Activated T-cell treated with anti-CD3 and anti-CD28 coated beads, Interleukin-2, amount 50 U/mL, for 4 hours (primary cell): ENCODE data around the gene GRIA3. TPM values are rescaled to one million over a fixed set of nuclear protein-coding genes. Genes with fewer than 3 reads are reported as not detected.

ENCODE experiments used
- ATAC-seq, 2 donors: fragments of 200-7000 bp; cut with Tn5 transposase; one replicate each; pipeline ENCODE4 v1.10.0; 2021
- DNase-seq: peaks from one replicate; pipeline ENCODE4 v3.0.0-alpha.2; 2020
- H3K27me3 Mint-ChIP-seq: one replicate; pipeline ENCODE4 v1.8.0; 2021; ENCODE audit warnings: low read depth, mixed read lengths
- H3K36me3 Mint-ChIP-seq: one replicate; pipeline ENCODE4 v1.8.0; 2022; ENCODE audit warnings: mixed read lengths; ENCODE audit not compliant: insufficient read depth
- H3K4me1 Mint-ChIP-seq: one replicate; pipeline ENCODE4 v1.8.0; 2021; ENCODE audit warnings: low read depth, mixed read lengths
- H3K4me3 Mint-ChIP-seq: one replicate; pipeline ENCODE4 v1.8.0; 2021; ENCODE audit warnings: mild to moderate bottlenecking, moderate library complexity, mixed read lengths
- H3K9me3 Mint-ChIP-seq: one replicate; pipeline ENCODE4 v1.8.0; 2021; ENCODE audit warnings: mixed read lengths
- total RNA-seq, 3 donors: library from RNA; stranded (reverse); gene quantifications; one replicate each; pipeline ENCODE4 v1.2.1, GENCODE V29; 2021

The GRIA3 gene
- total RNA-seq, 3 donors from 2014 or later = not detected

GRCh38 chrX:123217077-123217476 is 33.0 kb downstream of the GRIA3 start:
- DNase-seq = no peak
- no peak for ATAC-seq
- H3K4me3 Mint-ChIP-seq = no peak overlapping the region
- no peaks in the 10 kb centered on the region for H3K9me3 Mint-ChIP-seq
- no peaks in the 10 kb centered on the region for H3K27me3 Mint-ChIP-seq
- no peaks in the 10 kb centered on the region for H3K4me1 Mint-ChIP-seq
- H3K36me3 Mint-ChIP-seq = no peaks in the 10 kb centered on the region

DNA sequence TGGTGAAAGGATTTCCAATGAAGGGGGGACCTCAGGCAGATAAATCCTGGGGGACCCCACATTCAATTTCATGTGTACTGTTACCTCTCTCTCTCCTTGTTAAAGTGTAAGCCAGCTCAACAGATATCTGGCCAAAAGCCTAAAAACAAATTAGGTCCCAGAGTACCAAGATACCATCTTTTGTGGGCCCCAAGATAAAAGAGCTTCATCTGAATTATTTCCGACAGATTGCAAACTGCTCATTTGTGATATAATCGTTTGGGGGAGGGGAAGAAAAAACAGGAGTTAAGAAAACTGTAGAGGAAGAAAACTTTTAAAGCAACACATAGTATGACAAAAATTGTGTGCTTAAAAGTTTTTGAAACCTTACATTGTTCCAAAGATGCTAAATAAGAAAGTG is 33.6 kb downstream of the GRIA3 start:
- DNase-seq = no peak
- Mint-ChIP-seq H3K4me3 (no peak overlapping the region), H3K9me3 (no peaks in the 10 kb centered on the region), H3K4me1 (no peaks in the 10 kb centered on the region), H3K36me3 (no peaks in the 10 kb centered on the region), H3K27me3 (no peaks in the 10 kb centered on the region)
- no peak for ATAC-seq

GRCh38 chrX:123219916-123220315 is 35.8 kb downstream of the GRIA3 start:
- H3K4me1 Mint-ChIP-seq = no peaks in the 10 kb centered on the region
- no peak for ATAC-seq
- no peaks in the 10 kb centered on the region for H3K9me3 Mint-ChIP-seq
- H3K27me3 Mint-ChIP-seq = no peaks in the 10 kb centered on the region
- no peaks in the 10 kb centered on the region for H3K36me3 Mint-ChIP-seq
- no peak overlapping the region for H3K4me3 Mint-ChIP-seq
- DNase-seq = no peak

GRCh38 chrX:123222920-123223319 is 38.8 kb downstream of the GRIA3 start:
- no peak for ATAC-seq
- no peaks in the 10 kb centered on the region for H3K9me3 Mint-ChIP-seq
- no peak for DNase-seq
- no peak overlapping the region for H3K4me3 Mint-ChIP-seq
- no peaks in the 10 kb centered on the region for H3K36me3 Mint-ChIP-seq
- H3K4me1 Mint-ChIP-seq = no peaks in the 10 kb centered on the region
- H3K27me3 Mint-ChIP-seq = no peaks in the 10 kb centered on the region

DNA sequence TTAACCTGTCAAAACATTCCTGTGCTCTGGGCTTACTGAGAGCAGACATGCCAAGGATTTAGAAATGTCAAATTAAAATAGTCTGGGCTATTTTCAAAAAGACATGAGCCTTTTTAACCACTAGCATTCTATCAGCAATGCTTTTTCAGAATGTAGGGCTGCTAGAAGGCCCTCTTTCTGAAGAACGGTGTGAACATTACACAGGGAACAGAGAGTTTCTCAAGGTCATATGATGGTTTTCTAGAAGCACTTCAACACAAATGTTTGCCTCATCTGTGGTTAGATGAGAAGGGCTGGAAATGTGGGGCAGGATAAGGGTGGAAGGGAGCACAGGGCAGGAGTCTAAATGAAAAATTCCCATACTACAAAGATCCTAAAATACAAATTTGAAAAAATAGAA is 39.3 kb downstream of the GRIA3 start:
- Mint-ChIP-seq H3K4me3 (no peak overlapping the region), H3K4me1 (no peaks in the 10 kb centered on the region), H3K36me3 (no peaks in the 10 kb centered on the region), H3K27me3 (no peaks in the 10 kb centered on the region), H3K9me3 (no peaks in the 10 kb centered on the region)
- ATAC-seq (no peak), DNase-seq (no peak)

DNA sequence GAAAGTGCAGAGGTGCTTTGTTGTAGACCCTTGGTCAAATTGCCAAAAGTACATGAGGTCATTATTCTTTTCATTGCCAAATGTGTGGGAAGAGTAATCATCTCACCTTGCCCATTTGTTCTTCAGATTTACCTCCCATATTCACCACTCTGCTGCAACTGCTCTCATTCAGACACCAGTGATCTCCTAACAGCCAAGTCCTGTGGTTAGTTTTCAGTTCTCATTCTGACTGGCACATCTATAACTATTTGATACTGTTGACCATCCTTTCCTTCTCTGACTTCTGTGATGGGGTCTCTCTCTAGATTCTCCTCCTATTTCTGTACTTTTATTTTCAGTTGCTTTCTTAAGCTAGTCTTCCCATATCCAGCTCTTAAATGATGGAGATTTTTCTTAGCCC is 39.8 kb downstream of the GRIA3 start:
- no peak for ATAC-seq

GRCh38 chrX:123230798-123231197 is 46.7 kb downstream of the GRIA3 start:
- no peak for DNase-seq
- H3K36me3 Mint-ChIP-seq = no peaks in the 10 kb centered on the region
- ATAC-seq = no peak
- no peak overlapping the region for H3K4me3 Mint-ChIP-seq
- no peaks in the 10 kb centered on the region for H3K4me1 Mint-ChIP-seq
- H3K27me3 Mint-ChIP-seq = no peaks in the 10 kb centered on the region
- no peaks in the 10 kb centered on the region for H3K9me3 Mint-ChIP-seq

More for the DNA sequence above, 39.8 kb downstream of the GRIA3 start:
- no peak for DNase-seq
- Mint-ChIP-seq H3K36me3 (no peaks in the 10 kb centered on the region), H3K27me3 (no peaks in the 10 kb centered on the region), H3K4me1 (no peaks in the 10 kb centered on the region), H3K4me3 (no peak overlapping the region), H3K9me3 (no peaks in the 10 kb centered on the region)

GRCh38 chrX:123236859-123237258 is 52.8 kb downstream of the GRIA3 start:
- DNase-seq = no peak
- Mint-ChIP-seq H3K36me3 (no peaks in the 10 kb centered on the region), H3K27me3 (no peaks in the 10 kb centered on the region), H3K4me1 (no peaks in the 10 kb centered on the region), H3K4me3 (no peak overlapping the region), H3K9me3 (no peaks in the 10 kb centered on the region)
- ATAC-seq = no peak

GRCh38 chrX:123237271-123237670 is 53.2 kb downstream of the GRIA3 start:
- ATAC-seq (no peak), DNase-seq (no peak)
- H3K36me3 Mint-ChIP-seq = no peaks in the 10 kb centered on the region
- no peaks in the 10 kb centered on the region for H3K9me3 Mint-ChIP-seq
- H3K27me3 Mint-ChIP-seq = no peaks in the 10 kb centered on the region
- no peaks in the 10 kb centered on the region for H3K4me1 Mint-ChIP-seq
- no peak overlapping the region for H3K4me3 Mint-ChIP-seq

GRCh38 chrX:123254457-123254856 is 70.4 kb downstream of the GRIA3 start:
- no peak for DNase-seq

DNA sequence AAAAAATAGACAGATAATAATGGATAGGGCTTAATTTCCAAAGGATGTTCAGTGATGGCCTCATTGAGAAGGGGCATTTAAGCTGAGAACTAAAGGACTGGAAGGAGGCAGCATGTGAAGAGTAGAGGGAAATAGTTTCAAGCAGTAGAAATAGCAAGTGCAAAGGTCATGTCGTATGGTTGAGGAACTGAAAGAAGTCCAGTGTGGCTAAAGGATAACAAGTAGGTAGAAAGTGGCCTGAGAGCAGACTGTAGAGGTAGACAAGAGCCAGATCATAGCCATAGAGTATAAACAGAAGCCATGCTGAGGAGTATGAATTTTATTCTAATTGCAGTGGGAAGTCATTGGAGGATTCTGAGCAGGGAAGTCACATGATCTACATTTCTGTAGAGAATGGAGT is 72.3 kb downstream of the GRIA3 start:
- no peaks in the 10 kb centered on the region for H3K4me1 Mint-ChIP-seq
- no peak overlapping the region for H3K4me3 Mint-ChIP-seq
- DNase-seq (no peak), ATAC-seq (no peak)
- H3K27me3 Mint-ChIP-seq = no peaks in the 10 kb centered on the region
- no peaks in the 10 kb centered on the region for H3K9me3 Mint-ChIP-seq
- H3K36me3 Mint-ChIP-seq = no peaks in the 10 kb centered on the region

More at GRCh38 chrX:123254457-123254856, 70.4 kb downstream of the GRIA3 start:
- no peaks in the 10 kb centered on the region for H3K9me3 Mint-ChIP-seq
- H3K4me1 Mint-ChIP-seq = no peaks in the 10 kb centered on the region
- ATAC-seq = no peak
- no peak overlapping the region for H3K4me3 Mint-ChIP-seq
- H3K36me3 Mint-ChIP-seq = no peaks in the 10 kb centered on the region
- no peaks in the 10 kb centered on the region for H3K27me3 Mint-ChIP-seq

DNA sequence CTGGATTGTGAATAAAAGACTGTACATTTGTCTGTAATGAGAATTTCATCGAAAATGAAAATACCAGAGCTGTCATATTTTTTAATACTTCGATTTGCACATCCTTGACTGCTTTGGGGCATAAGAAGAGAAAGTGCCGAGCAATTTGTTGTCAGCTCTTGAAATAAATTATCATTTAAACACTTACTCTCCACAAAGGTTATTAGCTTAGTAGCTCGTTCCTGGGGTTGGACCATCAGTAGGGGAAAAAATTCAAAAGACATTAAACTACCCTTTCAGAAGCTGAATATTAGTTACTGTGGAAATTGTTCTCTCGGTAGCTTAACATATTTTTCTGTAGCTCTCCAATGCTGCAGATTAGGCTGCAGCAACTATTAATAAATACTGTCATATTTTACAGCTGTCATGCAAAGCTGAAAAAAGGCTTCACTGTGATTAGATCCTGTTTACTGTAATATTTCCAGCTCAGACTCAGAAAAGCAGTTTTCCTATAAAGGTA is 76.9 kb downstream of the GRIA3 start:
- ATAC-seq = no peak
- DNase-seq = no peak
- H3K36me3 Mint-ChIP-seq = no peaks in the 10 kb centered on the region
- H3K9me3 Mint-ChIP-seq = no peaks in the 10 kb centered on the region
- H3K4me3 Mint-ChIP-seq = no peak overlapping the region
- no peaks in the 10 kb centered on the region for H3K4me1 Mint-ChIP-seq
- H3K27me3 Mint-ChIP-seq = no peaks in the 10 kb centered on the region

DNA sequence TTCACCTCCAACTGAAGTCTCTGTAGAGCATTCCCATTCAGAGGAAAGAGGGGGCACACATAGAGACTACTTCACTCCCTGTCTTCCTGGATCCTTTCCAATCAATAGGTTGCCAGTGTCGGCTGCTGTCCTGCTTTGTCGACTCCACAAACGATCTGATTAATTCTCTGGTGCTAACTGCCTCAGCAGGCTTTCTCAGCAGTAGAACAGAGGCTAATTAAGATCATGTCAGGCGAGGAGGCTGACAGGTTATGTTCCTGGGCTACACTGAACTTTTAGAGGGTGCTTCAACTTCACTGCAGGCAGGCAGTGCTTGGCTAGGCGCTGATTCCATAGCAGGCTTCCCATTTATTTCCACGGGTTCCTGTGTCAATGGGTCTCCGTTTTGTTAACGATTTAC is 79.2 kb downstream of the GRIA3 start:
- DNase-seq (no peak), ATAC-seq (no peak)
- Mint-ChIP-seq H3K4me1 (no peaks in the 10 kb centered on the region), H3K36me3 (no peaks in the 10 kb centered on the region), H3K4me3 (no peak overlapping the region), H3K9me3 (no peaks in the 10 kb centered on the region), H3K27me3 (no peaks in the 10 kb centered on the region)

- Mint-ChIP-seq H3K36me3 (no peaks in the 10 kb centered on the region), H3K9me3 (no peaks in the 10 kb centered on the region), H3K27me3 (no peaks in the 10 kb centered on the region), H3K4me3 (no peak overlapping the region), H3K4me1 (no peaks in the 10 kb centered on the region)
- DNase-seq (no peak), ATAC-seq (no peak)
Observed at GRCh38 chrX:123263747-123264146, 79.7 kb downstream of the GRIA3 start.

GRCh38 chrX:123267220-123267619 is 83.1 kb downstream of the GRIA3 start:
- no peaks in the 10 kb centered on the region for H3K27me3 Mint-ChIP-seq
- no peaks in the 10 kb centered on the region for H3K9me3 Mint-ChIP-seq
- no peak overlapping the region for H3K4me3 Mint-ChIP-seq
- no peak for DNase-seq
- no peak for ATAC-seq
- H3K4me1 Mint-ChIP-seq = no peaks in the 10 kb centered on the region
- no peaks in the 10 kb centered on the region for H3K36me3 Mint-ChIP-seq

DNA sequence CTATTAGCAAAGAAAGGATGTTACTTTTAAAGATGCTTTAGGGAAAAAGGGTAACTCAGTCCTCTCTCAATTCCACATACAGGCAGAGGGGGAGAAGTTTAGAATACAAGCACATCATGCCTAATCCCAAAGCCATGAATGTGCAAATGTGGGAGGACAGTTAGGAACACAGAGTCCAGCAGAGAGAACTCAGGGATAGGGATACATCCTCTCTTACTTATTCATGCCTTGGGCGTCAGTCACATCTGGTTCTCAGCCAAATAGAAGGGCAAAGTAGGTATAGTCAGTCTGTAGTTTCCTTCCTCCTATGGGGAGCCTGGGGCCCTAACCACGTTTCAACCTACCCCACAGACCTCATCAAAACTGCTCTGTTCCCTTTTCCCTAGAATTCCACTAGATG is 87.8 kb downstream of the GRIA3 start:
- no peak overlapping the region for H3K4me3 Mint-ChIP-seq
- H3K27me3 Mint-ChIP-seq = no peaks in the 10 kb centered on the region
- no peaks in the 10 kb centered on the region for H3K9me3 Mint-ChIP-seq
- no peaks in the 10 kb centered on the region for H3K4me1 Mint-ChIP-seq
- H3K36me3 Mint-ChIP-seq = no peaks in the 10 kb centered on the region
- ATAC-seq (no peak), DNase-seq (no peak)
